GM13976 (cell line): ENCODE results near the gene GNA12.

Source experiments
- DNase-seq: peaks from one replicate; pipeline ENCODE4 v3.0.0; 2012; ENCODE audit warnings: low spot score
- CTCF ChIP-seq: IDR thresholded peaks from 2 replicates; pipeline ENCODE4 v1.5.1; 2012; ENCODE audit warnings: borderline replicate concordance, mild to moderate bottlenecking; ENCODE audit not compliant: insufficient read depth; ENCODE audit errors: extremely low read depth, missing control alignments, control extremely low read depth
- in situ Hi-C: fragments of 300-500 bp; cut with MboI; formaldehyde crosslinking; loops from one replicate; pipeline ENCODE4 v1.12.0; 2022; ENCODE audit warnings: low sequenced_read_pairs, mixed read lengths, inconsistent platforms; ENCODE audit not compliant: unreplicated experiment

GNA12 gene

GRCh38 chr7:2841907-2842306 is 2.2 kb downstream of the GNA12 start:
- DNase-seq = no peak
- no peak for TF ChIP-seq CTCF

GRCh38 chr7:2840458-2840857 is 3.6 kb downstream of the GNA12 start:
- in situ Hi-C loops = no loop called here
- TF ChIP-seq CTCF = no peak

More at GRCh38 chr7:2841907-2842306, 2.2 kb downstream of the GNA12 start:
- in situ Hi-C loops = no loop called here

GRCh38 chr7:2838873-2839578 is 5.1 kb downstream of the GNA12 start:
- DNase-seq = no peak
- in situ Hi-C loops = no loop called here
- no peak for TF ChIP-seq CTCF

More at GRCh38 chr7:2840458-2840857, 3.6 kb downstream of the GNA12 start:
- DNase-seq = no peak

DNA sequence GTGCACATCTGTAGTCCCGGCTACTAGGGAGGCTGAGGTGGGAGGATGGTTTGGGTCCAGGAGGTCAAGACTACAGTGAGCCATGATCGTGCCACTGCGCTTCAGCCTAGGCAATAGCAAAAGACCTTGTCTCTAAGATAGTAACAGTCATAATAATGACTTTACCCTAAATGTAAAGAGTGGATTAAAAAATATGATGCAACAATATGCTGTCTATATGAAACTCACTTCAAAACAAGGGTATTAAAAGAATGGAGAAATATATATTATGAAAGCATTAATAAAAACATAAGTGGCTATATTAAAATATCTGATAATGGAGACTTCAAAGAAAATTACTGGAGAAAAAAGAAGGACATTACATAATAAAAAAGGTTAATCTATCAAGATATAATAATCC is 5.7 kb downstream of the GNA12 start:
- no peak for DNase-seq
- in situ Hi-C loops = no loop called here
- no peak for TF ChIP-seq CTCF

- in situ Hi-C loops = no loop called here
- no peak for TF ChIP-seq CTCF
- no peak for DNase-seq
These were observed 6.6 kb downstream of the GNA12 start for GRCh38 chr7:2837496-2837895.

- in situ Hi-C loops = no loop called here
- DNase-seq = no peak
- no peak for TF ChIP-seq CTCF
These were observed 9.2 kb downstream of the GNA12 start for GRCh38 chr7:2834748-2835441.
